GM12873 (cell line): ENCODE results near the gene ADORA3.

Experiments
- TF ChIP-seq, protein P1 (sequence below): IDR thresholded peaks from 2 replicates; pipeline ENCODE4 v1.5.1; 2012; ENCODE audit warnings: low read depth, mild to moderate bottlenecking, moderate library complexity, low read length, control low read depth; ENCODE audit not compliant: insufficient read depth; ENCODE audit errors: missing control alignments

The ADORA3 gene

DNA sequence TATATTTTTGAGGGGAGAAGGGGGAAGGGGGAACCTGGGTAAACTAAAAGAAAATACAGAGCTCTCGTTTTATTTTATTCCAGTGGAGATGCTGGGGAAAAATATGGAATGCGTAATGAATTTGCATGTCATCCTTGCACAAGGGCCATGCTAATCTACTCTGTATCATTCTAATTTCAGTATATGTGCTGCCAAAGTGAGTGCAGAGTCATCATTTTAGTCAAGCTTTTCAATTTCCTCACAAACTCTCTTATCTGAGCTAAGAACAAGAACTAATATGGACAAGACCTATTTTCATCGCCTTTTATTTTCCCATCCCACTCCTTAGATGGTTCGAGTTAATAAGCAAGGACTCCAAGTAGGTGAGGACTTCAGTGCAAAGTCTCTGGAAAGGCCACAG is 13.2 kb downstream of the ADORA3 start:
- TF ChIP-seq, protein P1, sequence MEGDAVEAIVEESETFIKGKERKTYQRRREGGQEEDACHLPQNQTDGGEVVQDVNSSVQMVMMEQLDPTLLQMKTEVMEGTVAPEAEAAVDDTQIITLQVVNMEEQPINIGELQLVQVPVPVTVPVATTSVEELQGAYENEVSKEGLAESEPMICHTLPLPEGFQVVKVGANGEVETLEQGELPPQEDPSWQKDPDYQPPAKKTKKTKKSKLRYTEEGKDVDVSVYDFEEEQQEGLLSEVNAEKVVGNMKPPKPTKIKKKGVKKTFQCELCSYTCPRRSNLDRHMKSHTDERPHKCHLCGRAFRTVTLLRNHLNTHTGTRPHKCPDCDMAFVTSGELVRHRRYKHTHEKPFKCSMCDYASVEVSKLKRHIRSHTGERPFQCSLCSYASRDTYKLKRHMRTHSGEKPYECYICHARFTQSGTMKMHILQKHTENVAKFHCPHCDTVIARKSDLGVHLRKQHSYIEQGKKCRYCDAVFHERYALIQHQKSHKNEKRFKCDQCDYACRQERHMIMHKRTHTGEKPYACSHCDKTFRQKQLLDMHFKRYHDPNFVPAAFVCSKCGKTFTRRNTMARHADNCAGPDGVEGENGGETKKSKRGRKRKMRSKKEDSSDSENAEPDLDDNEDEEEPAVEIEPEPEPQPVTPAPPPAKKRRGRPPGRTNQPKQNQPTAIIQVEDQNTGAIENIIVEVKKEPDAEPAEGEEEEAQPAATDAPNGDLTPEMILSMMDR: no peak

DNA sequence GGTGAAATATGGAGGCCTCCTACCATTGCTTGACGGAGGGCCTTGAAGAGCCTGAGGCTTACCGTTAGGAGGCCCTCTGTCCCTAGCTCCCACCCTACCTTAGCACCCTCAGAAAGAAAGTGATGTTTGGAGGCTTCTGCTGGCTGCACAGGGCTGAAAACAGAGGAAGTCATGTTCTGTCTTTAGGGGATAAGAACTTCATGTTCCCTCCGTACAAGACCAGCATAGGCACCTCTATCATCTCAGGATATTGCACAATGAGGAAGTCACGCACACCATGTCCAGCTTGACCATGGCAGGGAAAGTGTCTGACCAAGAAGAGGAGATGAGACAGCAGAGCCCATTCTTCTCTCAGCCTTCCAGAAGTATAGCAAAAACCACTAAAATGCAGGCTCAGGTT is 13.8 kb downstream of the ADORA3 start:
- TF ChIP-seq, protein P1: no peak

DNA sequence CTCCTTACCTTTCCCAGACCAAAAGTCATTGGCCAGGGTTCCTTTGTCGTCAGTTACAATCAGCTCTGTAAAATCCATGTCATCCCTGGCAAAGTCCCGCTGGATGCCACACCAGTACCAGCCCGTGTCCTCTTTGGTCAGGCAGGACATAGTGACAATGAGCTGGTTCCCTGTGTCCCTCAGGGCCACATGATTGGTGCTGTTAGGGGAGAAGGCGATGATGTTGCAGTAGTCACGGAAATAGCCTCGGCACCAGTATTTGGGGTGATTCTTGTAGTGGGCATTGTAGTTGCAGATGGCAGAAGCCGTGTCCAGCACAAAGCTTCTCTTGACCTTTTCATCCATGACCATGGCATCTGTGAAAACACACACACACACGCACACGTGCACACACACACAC is 14.8 kb downstream of the ADORA3 start:
- TF ChIP-seq, protein P1: no peak

- TF ChIP-seq, protein P1: no peak
These were observed 16.3 kb downstream of the ADORA3 start for GRCh38 chr1:111487133-111487532.

GRCh38 chr1:111486431-111486830 is 17.0 kb downstream of the ADORA3 start:
- TF ChIP-seq, protein P1: no peak

- TF ChIP-seq, protein P1: no peak
These were observed 18.9 kb downstream of the ADORA3 start for GRCh38 chr1:111484391-111485026.

DNA sequence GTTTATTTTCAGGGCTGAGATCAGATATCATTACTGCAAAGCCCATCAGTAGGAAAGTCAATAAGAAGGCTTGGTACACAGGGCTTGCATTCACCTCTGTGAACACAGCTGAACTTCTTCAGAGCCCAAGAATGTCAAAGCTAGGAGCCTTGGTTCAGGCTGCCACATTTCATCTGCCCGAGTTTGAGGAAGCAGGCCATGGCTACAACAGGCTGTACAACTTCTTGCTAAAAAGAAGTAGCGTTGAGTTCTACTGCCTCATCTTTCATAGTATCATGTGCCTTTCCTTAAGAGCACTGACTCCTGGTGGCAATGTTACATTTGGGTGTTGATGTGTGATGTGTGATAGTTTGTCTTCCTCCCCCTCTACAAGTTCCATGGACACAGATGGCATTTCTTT is 19.6 kb downstream of the ADORA3 start:
- TF ChIP-seq, protein P1: no peak
